ENCODE data around the gene MYH7B.

DNA sequence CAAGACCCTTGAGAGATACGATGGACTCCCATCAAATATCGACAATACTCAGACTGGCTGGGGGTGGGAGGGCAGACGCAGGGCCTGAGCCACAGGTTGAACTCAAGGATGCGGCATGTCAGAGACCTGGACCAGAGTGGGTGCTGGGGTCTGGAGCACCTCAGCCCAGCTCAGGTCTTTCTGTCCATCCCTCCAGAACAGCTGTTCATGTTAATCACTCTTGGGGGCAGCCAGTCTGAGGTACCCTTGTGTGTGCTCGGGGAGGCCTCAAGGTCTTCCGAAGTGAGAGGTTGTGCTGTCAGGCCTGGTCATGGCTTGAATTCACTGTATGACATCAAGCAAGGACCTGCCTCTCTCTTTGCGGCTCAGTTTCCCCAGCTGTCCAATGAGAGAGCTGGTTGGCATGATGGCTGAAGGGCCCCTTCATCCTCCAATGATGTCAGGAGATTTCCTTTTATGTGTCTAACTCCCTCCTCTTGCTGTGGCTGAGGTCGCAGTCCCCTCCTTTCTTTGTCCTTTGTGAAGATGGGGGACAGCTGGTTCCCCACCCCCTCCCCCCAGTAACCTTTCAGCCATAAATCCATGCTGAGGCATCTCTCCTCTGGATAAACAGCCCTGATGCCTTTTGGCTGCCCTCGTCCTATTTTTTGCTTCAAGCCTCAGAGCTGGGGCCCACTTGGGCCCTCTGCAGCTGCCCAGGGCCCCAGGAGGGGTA lies 15.3 kb downstream of the MYH7B start:
- TF ChIP-seq, protein P1, sequence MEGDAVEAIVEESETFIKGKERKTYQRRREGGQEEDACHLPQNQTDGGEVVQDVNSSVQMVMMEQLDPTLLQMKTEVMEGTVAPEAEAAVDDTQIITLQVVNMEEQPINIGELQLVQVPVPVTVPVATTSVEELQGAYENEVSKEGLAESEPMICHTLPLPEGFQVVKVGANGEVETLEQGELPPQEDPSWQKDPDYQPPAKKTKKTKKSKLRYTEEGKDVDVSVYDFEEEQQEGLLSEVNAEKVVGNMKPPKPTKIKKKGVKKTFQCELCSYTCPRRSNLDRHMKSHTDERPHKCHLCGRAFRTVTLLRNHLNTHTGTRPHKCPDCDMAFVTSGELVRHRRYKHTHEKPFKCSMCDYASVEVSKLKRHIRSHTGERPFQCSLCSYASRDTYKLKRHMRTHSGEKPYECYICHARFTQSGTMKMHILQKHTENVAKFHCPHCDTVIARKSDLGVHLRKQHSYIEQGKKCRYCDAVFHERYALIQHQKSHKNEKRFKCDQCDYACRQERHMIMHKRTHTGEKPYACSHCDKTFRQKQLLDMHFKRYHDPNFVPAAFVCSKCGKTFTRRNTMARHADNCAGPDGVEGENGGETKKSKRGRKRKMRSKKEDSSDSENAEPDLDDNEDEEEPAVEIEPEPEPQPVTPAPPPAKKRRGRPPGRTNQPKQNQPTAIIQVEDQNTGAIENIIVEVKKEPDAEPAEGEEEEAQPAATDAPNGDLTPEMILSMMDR (IDR thresholded peaks at IDR 0.05 in 2 of 3, conservative IDR thresholded peaks at IDR 0.05 in 1 of 3; ENCODE audit: borderline replicate concordance in 1 of 3, insufficient read depth in 1 of 3, low read depth in 2 of 3, low read length in 2 of 3), result no peak
- no peak for TF ChIP-seq EZH2phosphoT487 (IDR thresholded peaks at IDR 0.05; ENCODE audit: borderline replicate concordance)
- no peak for TF ChIP-seq POLR2A (IDR thresholded peaks at IDR 0.05; ENCODE audit: borderline replicate concordance, extremely low read depth, insufficient read depth, insufficient read length)
- TF ChIP-seq JUND (IDR thresholded peaks at IDR 0.05), result no peak
- no peak for TF ChIP-seq RAD21 (IDR thresholded peaks at IDR 0.05; ENCODE audit: low read depth)
- no peak for TF ChIP-seq POLR2AphosphoS5 (IDR thresholded peaks at IDR 0.05; ENCODE audit: low read depth, low read length)
- TF ChIP-seq EGR1 (IDR thresholded peaks at IDR 0.05; ENCODE audit: low read depth), result no peak
